K562 (cell line): ENCODE results near the gene COL7A1. TPM values are rescaled to one million over a fixed set of nuclear protein-coding genes. Genes with fewer than 3 reads are reported as not detected.
A peak's percentile ranks its signal among the peaks of the same experiment; 100 is the strongest.

ENCODE experiments used
- BMI1 ChIP-seq: fragments of 150-350 bp; IDR thresholded peaks from 2 replicates; pipeline ENCODE4 v1.6.1; 2014; ENCODE audit warnings: low read length
- ERF ChIP-seq: fragments of 450-650 bp; formaldehyde crosslinking; IDR thresholded peaks from 2 replicates; pipeline ENCODE4 v1.4.0; 2020; ENCODE audit warnings: mild to moderate bottlenecking, mixed read lengths
- GMEB1 ChIP-seq: fragments of 250-450 bp; sonication (Bioruptor Pico); IDR thresholded peaks from 2 replicates; pipeline ENCODE4 v1.4.0; 2020; ENCODE audit warnings: mild to moderate bottlenecking
- RCOR1 ChIP-seq, 2 experiments: IDR thresholded peaks; 2 replicates each; pipeline ENCODE4 v1.6.1; 2012; ENCODE audit warnings: low read depth in 2 of 2, low read length in 2 of 2, borderline replicate concordance in 1 of 2, improper control_type of control experiment in 1 of 2
- SP1 ChIP-seq: sonication (generic); formaldehyde crosslinking; IDR thresholded peaks from 2 replicates; pipeline ENCODE4 v1.8.1; 2022; ENCODE audit warnings: mild to moderate bottlenecking, missing genetic modification reagents
- ZNF318 ChIP-seq, 2 experiments: fragments of 450-650 bp; IDR thresholded peaks; 2 replicates each; pipeline ENCODE4 v1.6.1; 2016; ENCODE audit warnings: mild to moderate bottlenecking in 2 of 2, borderline replicate concordance in 1 of 2, low read depth in 1 of 2, moderate library complexity in 1 of 2
- ZNF766 ChIP-seq: fragments of 200-800 bp; sonication (Bioruptor generic); conservative IDR thresholded peaks from 2 replicates; pipeline ENCODE4 v1.6.1; 2016; ENCODE audit warnings: missing genetic modification characterization, missing compliant biosample characterization
- ZSCAN29 ChIP-seq: fragments of 450-650 bp; IDR thresholded peaks from 2 replicates; pipeline ENCODE4 v1.6.1; 2017
- polyA plus RNA-seq, 8 experiments: library from polyadenylated mRNA; depleted of rRNA in 4 of 8; stranded (reverse) in 5 of 8; unstranded in 3 of 8; fragments of >200 nt; fragmentation: Nextera tagmentation in 2 of 8; fragmentation: Illumina TruSeq in 1 of 8; extraction: Ambion mirVana in 2 of 8; extraction: Trizol in 1 of 8; gene quantifications; 2 replicates each; pipeline versions ENCODE4 v1.2.1 to v1.2.3, GENCODE V29; 2011 to 2014; ENCODE audit warnings: inconsistent platforms in 1 of 8, missing spikeins in 1 of 8
- total RNA-seq, 7 experiments: library from RNA; depleted of rRNA in 6 of 7; stranded (reverse); fragments of >200 nt in 6 of 7; fragmentation: Illumina TruSeq in 2 of 7; extraction: Trizol in 2 of 7; gene quantifications; 2 replicates each; pipeline versions ENCODE4 v1.2.1 to v1.2.3, GENCODE V29; 2011 to 2021; ENCODE audit warnings: low replicate concordance in 1 of 7
- TF ChIP-seq, protein P1 (sequence below): sonication (generic); formaldehyde crosslinking; IDR thresholded peaks from 2 replicates; pipeline ENCODE4 v1.8.0; 2023; ENCODE audit warnings: mild to moderate bottlenecking, missing genetic modification reagents
- TF ChIP-seq, protein P2 (sequence below): fragments of 250-450 bp; sonication (Bioruptor Pico); IDR thresholded peaks from 2 replicates; pipeline ENCODE4 v1.4.0; 2020; ENCODE audit warnings: borderline replicate concordance
- TF ChIP-seq, protein P3 (sequence below): sonication (generic); IDR thresholded peaks from 2 replicates; pipeline ENCODE4 v1.6.1; 2016

COL7A1 gene
- total and polyA plus RNA-seq, 9 of the 15 experiments (the other 6 are each of a cell fraction or from before 2014, with no cell fraction given) = 0.09 to 0.66 (median 0.35) TPM; not detected in 3

- no peak for TF ChIP-seq ERF (CRISPR knock-in tag)
- TF ChIP-seq, protein P1, sequence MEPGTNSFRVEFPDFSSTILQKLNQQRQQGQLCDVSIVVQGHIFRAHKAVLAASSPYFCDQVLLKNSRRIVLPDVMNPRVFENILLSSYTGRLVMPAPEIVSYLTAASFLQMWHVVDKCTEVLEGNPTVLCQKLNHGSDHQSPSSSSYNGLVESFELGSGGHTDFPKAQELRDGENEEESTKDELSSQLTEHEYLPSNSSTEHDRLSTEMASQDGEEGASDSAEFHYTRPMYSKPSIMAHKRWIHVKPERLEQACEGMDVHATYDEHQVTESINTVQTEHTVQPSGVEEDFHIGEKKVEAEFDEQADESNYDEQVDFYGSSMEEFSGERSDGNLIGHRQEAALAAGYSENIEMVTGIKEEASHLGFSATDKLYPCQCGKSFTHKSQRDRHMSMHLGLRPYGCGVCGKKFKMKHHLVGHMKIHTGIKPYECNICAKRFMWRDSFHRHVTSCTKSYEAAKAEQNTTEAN = no peak
- TF ChIP-seq, protein P2, sequence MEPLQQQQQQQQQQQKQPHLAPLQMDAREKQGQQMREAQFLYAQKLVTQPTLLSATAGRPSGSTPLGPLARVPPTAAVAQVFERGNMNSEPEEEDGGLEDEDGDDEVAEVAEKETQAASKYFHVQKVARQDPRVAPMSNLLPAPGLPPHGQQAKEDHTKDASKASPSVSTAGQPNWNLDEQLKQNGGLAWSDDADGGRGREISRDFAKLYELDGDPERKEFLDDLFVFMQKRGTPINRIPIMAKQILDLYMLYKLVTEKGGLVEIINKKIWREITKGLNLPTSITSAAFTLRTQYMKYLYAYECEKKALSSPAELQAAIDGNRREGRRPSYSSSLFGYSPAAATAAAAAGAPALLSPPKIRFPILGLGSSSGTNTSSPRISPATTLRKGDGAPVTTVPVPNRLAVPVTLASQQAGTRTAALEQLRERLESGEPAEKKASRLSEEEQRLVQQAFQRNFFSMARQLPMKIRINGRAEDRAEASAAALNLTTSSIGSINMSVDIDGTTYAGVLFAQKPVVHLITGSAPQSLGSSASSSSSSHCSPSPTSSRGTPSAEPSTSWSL = no peak
- no peak for TF ChIP-seq ZNF318 (IDR thresholded peaks at IDR 0.05; ENCODE audit: borderline replicate concordance in 1 of 2, low read depth in 1 of 2)
- TF ChIP-seq, protein P3, sequence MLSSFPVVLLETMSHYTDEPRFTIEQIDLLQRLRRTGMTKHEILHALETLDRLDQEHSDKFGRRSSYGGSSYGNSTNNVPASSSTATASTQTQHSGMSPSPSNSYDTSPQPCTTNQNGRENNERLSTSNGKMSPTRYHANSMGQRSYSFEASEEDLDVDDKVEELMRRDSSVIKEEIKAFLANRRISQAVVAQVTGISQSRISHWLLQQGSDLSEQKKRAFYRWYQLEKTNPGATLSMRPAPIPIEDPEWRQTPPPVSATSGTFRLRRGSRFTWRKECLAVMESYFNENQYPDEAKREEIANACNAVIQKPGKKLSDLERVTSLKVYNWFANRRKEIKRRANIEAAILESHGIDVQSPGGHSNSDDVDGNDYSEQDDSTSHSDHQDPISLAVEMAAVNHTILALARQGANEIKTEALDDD = peak; percentile 60; the same call in 1 of the 2 replicates
- no peak for TF ChIP-seq ZNF766
- TF ChIP-seq BMI1 = no peak
- TF ChIP-seq ZSCAN29 = no peak
- no peak for TF ChIP-seq GMEB1 (CRISPR knock-in tag)
- peak in 1 of 2 experiments; percentile 87; a peak in 2 of 4 replicates for TF ChIP-seq RCOR1 (IDR thresholded peaks at IDR 0.05; ENCODE audit: borderline replicate concordance in 1 of 2, low read depth in 2 of 2, low read length in 2 of 2)
- TF ChIP-seq SP1 = no peak
These were observed 39.7 kb downstream of the COL7A1 start (continued) for GRCh38 chr3:48555231-48555948.
